Kidney capillary endothelial cell (primary cell): ENCODE data around the gene ATRNL1.
"Not testable (repeated sequence)": the region's sequence is repeated elsewhere in the genome, so short reads cannot be mapped to it uniquely, and the experiment has no call there.

Experiments used
- DNase-seq: peaks from one replicate; pipeline ENCODE4 v3.0.0-alpha.2; 2018; ENCODE audit warnings: low spot score

Gene ATRNL1

GRCh38 chr10:115624448-115624847, 531.3 kb downstream of the ATRNL1 start:
- no peak for DNase-seq

- DNase-seq = no peak
Observed at GRCh38 chr10:115628616-115629015, 535.5 kb downstream of the ATRNL1 start.

GRCh38 chr10:115638246-115638645, 545.1 kb downstream of the ATRNL1 start:
- no peak for DNase-seq

- DNase-seq = no peak
Observed at GRCh38 chr10:115649217-115649616, 556.1 kb downstream of the ATRNL1 start.

- DNase-seq = no peak
Observed at GRCh38 chr10:115653473-115653872, 560.3 kb downstream of the ATRNL1 start.

- no peak for DNase-seq
Observed at GRCh38 chr10:115654961-115655360, 561.8 kb downstream of the ATRNL1 start.

GRCh38 chr10:115657161-115657860, 564.1 kb downstream of the ATRNL1 start:
- peak; percentile 47 for DNase-seq

GRCh38 chr10:115659616-115660015, 566.5 kb downstream of the ATRNL1 start:
- DNase-seq = no peak

GRCh38 chr10:115660391-115660790, 567.2 kb downstream of the ATRNL1 start:
- no peak for DNase-seq

GRCh38 chr10:115662422-115662821, 569.3 kb downstream of the ATRNL1 start:
- DNase-seq = no peak

- DNase-seq = no peak
Observed at GRCh38 chr10:115665549-115665948, 572.4 kb downstream of the ATRNL1 start.

GRCh38 chr10:115674496-115674895, 581.3 kb downstream of the ATRNL1 start:
- no peak for DNase-seq

GRCh38 chr10:115696747-115697146, 603.6 kb downstream of the ATRNL1 start:
- no peak for DNase-seq

- no peak for DNase-seq
Observed at GRCh38 chr10:115706026-115706425, 612.9 kb downstream of the ATRNL1 start.

- DNase-seq = peak; percentile 8
Observed at GRCh38 chr10:115706488-115707076, 613.4 kb downstream of the ATRNL1 start.

- peak; percentile 1 for DNase-seq
Observed at GRCh38 chr10:115710136-115710535, 617.0 kb downstream of the ATRNL1 start.

- no peak for DNase-seq
Observed at GRCh38 chr10:115711306-115711705, 618.1 kb downstream of the ATRNL1 start.

- no peak for DNase-seq
Observed at GRCh38 chr10:115720121-115720520, 627.0 kb downstream of the ATRNL1 start.

- no peak for DNase-seq
Observed at GRCh38 chr10:115727129-115727528, 634.0 kb downstream of the ATRNL1 start.

- no peak for DNase-seq
Observed at GRCh38 chr10:115744089-115744488, 650.9 kb downstream of the ATRNL1 start.

- DNase-seq = no peak
Observed at GRCh38 chr10:115745943-115746342, 652.8 kb downstream of the ATRNL1 start.

- no peak for DNase-seq
Observed at GRCh38 chr10:115747811-115748210, 654.6 kb downstream of the ATRNL1 start.

- DNase-seq = not testable (repeated sequence)
Observed at GRCh38 chr10:115758488-115758887, 665.3 kb downstream of the ATRNL1 start.

- DNase-seq = no peak
Observed at GRCh38 chr10:115760131-115760530, 667.0 kb downstream of the ATRNL1 start.
